HG03558 (cell line): Measurements from ENCODE around the gene ALOXE3.

Experiments
- ATAC-seq: cut with Tn5 transposase; IDR thresholded peaks from one replicate; pipeline ENCODE4 v1.9.1; 2021; ENCODE audit warnings: moderate number of reproducible peaks; ENCODE audit not compliant: unreplicated experiment; ENCODE audit errors: extremely low read depth

ALOXE3 gene

DNA sequence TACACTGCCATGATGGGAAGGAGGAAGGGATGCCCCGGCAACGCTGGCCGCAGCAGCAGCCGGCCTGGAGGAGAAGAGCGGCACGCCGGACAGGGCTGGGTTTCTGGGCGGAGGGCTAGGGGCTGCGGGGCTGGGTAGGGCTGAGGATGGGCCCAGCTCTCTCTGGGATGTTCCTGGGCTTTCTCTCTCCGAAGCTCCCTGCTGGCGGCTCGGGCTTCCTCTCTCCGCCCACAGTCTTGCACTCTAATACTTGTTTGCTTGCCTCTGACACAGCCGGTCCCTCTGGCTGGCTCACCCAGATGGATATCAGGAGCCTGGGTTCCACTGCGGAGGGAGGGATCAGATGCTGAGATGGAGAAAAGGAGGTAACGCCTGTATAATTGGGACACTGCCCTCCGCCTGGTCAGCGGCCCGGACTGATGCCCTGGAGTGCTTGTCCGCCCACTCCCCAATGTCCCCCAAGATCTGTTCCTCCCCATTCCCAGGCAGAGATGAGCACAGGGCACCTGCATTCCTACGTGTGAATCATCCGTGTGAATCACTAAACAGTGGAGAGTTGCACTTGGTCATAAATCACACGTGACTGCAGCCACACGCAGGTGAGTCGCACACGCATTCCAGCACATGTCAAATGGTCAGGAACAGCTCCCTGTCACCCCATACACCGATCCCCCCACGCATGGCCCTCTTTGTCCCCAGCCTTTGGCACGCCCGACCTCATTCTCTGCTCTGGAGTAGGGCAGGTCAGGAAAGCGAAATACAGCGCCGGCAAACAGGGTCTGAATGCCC lies at the start of gene ALOXE3:
Gene ALOXE3, minus strand, starts transcription at position 535 of the 789 bp plus-strand sequence. Its CDS starts 524 bp downstream, at position 11.
- no peak for ATAC-seq

DNA sequence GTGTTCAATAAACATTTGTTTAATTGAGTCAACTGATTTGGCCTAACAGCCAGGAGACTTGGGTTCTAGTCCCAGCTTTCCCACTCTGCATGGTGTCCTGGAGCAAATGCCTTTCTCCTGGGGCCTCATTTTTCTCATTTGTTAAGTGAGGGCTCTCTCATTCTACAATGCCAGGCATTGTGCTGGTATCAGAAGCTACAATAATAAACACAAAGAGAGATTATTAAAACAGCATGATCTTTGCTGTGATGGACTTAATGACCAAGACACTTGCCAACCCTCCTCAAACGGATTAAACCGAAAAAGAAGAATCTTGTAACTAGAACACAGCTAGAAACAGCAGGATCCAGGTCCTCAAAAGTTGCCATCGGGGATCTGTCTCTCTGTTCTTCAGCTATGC lies 49.2 kb upstream of the ALOXE3 start:
- no peak for ATAC-seq

- ATAC-seq = no peak
These were observed 48.4 kb upstream of the ALOXE3 start for GRCh38 chr17:8166731-8167130.

DNA sequence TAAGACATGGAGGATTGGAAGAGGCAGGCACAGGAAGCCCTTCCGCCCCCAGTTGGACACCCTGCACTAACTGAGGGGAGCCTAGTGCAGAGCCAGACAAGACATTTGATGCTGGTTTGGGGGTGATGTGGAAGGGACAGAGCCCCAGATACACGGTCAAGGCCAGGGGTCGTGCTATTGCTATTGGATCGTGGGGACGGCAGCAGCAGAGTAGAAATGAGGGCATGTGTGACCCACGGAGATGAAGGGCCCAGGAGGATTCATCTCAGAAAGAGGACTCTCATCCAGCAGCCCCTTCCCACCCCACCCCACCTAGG lies 46.5 kb upstream of the ALOXE3 start:
- ATAC-seq = no peak

DNA sequence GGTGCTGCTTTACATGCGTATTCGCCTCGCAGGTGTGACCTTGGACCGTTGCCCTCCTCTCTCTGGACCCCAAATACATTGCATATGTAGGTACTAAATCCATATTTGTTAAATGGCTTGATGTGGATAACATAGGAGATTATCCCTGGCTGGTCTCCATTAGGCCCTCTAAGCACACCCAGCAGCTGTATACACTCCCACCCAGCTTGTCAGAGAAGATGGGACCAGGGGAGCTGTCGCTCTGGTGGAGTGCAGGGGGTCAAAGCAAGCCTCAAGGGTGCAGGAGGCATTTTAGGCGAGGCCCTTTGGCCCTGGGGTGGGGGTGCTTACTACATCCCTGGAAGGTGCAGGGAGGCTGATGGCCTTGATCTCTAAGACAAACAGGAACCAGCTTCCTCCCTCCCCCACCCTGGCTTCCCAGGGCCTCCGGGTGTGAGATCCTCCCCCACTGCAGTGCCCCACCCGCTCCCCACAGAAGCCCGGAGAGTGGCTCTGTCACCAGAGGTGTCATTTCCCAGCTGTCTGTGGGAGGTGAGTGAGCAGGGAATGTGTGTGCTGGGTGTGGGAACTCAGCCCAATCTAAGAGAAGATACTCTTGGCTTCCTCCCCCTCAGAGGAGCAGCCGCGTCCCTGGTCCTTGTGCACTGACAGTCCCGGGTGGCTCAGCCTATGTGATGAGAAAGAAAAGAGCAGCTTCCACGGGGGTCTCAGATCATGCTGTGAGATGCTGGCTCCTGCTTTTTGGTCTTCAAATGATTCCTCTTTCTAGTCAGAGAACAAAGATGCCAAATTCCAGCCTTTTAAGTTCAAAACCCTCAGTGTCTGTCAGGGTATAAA lies 45.9 kb upstream of the ALOXE3 start:
- no peak for ATAC-seq

GRCh38 chr17:8162997-8163977 lies 45.0 kb upstream of the ALOXE3 start:
- ATAC-seq = no peak

- no peak for ATAC-seq
These were observed 44.1 kb upstream of the ALOXE3 start, which contains the start of gene VAMP2 for GRCh38 chr17:8162233-8162996. Gene VAMP2 (minus strand): TSS chr17:8162948. CDS start chr17:8162879, 69 bp downstream.

- no peak for ATAC-seq
These were observed 43.2 kb upstream of the ALOXE3 start for GRCh38 chr17:8161289-8162232.

GRCh38 chr17:8160741-8161221 lies 42.5 kb upstream of the ALOXE3 start:
- ATAC-seq = no peak

DNA sequence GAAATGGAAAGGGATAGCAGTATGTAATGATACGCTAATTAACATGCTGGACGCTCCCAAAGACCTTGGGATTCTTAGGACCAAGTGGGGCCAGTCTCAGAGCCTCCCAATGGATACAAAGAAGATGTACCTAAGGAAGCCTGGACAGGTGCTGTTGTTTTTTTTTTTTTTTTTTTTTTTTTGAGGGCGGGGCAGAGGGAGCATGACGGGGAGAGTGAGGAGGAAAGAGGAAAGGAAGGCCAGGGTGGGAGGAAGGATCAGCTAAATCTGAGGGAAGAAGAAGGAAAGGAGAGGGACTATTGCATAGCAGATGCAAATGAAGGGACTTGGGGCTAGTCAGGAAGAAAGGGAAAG lies 41.9 kb upstream of the ALOXE3 start:
- ATAC-seq = no peak

- ATAC-seq = no peak
These were observed 41.3 kb upstream of the ALOXE3 start for GRCh38 chr17:8159459-8160223.

- no peak for ATAC-seq
These were observed 40.7 kb upstream of the ALOXE3 start for GRCh38 chr17:8159032-8159400.

GRCh38 chr17:8158267-8159031 lies 40.1 kb upstream of the ALOXE3 start:
- no peak for ATAC-seq

DNA sequence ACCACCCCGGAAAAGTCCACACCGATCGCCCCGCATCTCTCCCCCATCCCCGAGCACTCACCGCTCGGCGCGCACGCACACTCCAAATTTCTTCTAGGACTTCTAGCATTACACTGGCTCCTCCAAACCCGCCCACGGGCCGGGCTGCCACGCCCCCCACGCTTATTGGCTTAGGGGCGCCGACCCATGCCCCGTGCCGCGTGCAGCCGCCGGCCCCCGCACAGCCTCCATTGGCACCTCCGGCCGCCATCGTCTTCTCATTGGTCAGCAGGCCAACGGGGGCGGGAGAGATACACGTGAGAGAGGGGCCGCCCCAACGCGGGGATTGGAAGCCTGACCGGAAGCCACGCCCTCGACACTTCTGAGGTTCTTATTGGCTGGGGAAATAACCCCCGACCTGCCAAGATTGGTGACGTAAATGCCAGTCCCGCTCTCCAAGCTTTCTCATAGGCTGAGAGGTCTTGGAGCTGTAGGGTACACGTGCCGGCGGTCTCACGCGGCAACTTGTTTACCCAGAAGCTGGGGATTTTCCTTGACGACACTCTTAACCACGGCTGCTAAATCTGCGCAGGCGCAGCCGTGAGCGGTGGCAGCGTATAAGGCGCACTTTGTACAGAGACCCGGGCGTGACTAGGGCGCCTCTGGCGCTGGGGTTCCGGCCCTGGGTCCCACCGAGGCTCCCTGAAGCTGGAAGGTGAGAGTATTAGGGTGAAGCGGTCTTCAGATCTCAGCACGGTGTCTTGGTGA lies 38.1 kb upstream of the ALOXE3 start:
- ATAC-seq = peak; percentile 49

- ATAC-seq = no peak
These were observed 37.6 kb upstream of the ALOXE3 start for GRCh38 chr17:8155996-8156245.

DNA sequence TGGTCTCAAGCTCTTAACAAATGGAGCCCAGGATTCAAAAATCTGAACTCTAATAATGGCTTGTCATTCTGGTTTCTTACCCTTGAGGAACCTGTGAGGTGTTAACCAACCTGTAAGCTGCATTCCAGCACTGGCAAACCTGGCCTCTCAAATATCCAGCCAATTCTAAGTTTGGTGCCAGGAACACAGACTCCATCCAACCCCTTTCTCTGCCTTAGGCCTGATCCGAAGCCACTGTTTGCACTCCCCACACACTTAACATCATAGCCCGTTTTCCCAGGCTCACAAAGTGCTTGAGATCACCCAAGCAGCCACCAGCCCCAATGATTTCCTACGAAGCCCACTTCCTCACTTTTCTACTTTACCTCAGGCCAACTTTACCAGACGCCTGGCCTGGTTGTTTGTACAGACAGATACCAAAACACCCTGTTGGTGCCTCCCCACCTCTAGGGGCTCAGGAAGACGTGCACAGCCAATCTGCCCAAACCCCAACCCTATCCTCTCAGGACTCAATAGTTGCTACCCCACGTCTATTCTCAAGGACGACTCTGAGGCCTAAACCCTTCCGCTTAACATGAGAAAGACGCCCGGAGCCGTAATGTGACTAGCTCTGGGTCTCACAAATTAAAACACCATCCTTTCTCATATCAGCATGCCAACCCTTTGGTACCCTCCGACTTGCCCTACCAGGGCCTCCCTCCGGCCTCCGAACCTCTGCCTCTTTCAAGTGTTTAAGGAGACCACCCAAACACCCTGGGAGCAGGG lies 37.1 kb upstream of the ALOXE3 start:
- ATAC-seq = no peak
